ENCODE results near the gene ASCL3.
"Not testable (repeated sequence)": the region's sequence is repeated elsewhere in the genome, so short reads cannot be mapped to it uniquely, and the experiment has no call there.

The ASCL3 gene

DNA sequence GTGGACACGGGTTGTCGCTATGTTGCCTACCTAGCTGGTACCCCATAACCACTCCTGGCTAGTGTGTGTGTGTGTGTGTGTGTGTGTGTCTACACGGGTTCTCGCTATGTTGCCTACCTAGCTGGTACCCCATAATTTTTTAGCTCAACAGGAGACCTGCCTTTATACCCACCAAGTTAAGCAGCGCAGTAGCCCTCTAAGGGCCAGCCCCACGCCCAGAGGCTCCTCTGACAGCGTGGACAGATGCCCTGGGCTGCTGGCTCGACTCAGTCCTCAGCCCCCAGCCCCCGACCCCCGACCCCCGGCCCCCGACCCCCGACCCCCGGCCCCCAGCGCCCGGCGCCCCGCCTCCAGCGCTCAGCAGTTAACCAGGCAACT lies 32.2 kb downstream of the ASCL3 start:
- TF ChIP-seq, protein P1, sequence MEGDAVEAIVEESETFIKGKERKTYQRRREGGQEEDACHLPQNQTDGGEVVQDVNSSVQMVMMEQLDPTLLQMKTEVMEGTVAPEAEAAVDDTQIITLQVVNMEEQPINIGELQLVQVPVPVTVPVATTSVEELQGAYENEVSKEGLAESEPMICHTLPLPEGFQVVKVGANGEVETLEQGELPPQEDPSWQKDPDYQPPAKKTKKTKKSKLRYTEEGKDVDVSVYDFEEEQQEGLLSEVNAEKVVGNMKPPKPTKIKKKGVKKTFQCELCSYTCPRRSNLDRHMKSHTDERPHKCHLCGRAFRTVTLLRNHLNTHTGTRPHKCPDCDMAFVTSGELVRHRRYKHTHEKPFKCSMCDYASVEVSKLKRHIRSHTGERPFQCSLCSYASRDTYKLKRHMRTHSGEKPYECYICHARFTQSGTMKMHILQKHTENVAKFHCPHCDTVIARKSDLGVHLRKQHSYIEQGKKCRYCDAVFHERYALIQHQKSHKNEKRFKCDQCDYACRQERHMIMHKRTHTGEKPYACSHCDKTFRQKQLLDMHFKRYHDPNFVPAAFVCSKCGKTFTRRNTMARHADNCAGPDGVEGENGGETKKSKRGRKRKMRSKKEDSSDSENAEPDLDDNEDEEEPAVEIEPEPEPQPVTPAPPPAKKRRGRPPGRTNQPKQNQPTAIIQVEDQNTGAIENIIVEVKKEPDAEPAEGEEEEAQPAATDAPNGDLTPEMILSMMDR (IDR thresholded peaks at IDR 0.05; ENCODE audit: low read depth, low read length, missing control alignments), result no peak
- no peak for DNase-seq (ENCODE audit: low read depth)
- H3K4me3 ChIP-seq (ENCODE audit: low read depth, low read length), result peak overlapping the region; percentile 84

DNA sequence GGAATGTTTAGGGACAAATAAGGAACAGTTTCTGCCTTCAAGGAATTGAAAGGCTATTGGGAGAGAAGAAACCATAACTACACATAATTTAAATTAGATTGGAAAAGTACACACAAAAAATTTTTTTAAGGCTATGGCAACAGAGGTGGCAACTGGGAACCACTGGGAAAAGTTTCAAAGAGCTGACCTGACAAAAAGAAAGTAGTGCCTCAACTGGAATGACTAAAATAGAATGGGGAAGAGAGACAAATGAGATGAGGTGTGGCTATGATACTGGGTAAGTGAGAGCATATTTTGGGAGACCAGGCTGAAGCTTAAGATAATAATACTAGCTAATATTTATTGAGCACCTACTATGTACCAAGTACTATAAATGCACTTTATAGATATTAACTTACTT lies 34.7 kb downstream of the ASCL3 start:
- TF ChIP-seq, protein P1 (IDR thresholded peaks at IDR 0.05; ENCODE audit: low read depth, low read length, missing control alignments), result no peak
- H3K4me3 ChIP-seq (ENCODE audit: low read depth, low read length), result no peak overlapping the region
- no peak for DNase-seq (ENCODE audit: low read depth)

DNA sequence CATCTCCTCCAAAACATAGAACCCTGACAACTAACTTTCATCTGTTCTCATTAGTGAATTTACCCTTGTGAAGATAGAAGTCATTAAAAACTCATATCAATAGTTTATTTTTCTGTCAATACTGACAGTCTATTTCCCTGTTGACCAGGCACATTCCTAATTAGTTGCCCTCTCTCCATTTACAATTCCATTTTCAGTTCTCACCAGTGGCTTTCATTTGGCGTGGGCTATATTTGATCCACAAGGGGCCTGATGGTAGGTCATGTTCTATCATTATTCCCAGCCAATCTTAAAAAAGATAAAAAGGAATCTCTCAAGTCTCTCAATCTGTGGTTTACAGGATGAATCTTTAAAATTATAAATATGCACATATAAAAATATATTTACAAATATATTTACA lies 35.7 kb downstream of the ASCL3 start:
- TF ChIP-seq, protein P1 (IDR thresholded peaks at IDR 0.05; ENCODE audit: low read depth, low read length, missing control alignments), result no peak
- H3K4me3 ChIP-seq (ENCODE audit: low read depth, low read length), result no peak overlapping the region
- no peak for DNase-seq (ENCODE audit: low read depth)

DNA sequence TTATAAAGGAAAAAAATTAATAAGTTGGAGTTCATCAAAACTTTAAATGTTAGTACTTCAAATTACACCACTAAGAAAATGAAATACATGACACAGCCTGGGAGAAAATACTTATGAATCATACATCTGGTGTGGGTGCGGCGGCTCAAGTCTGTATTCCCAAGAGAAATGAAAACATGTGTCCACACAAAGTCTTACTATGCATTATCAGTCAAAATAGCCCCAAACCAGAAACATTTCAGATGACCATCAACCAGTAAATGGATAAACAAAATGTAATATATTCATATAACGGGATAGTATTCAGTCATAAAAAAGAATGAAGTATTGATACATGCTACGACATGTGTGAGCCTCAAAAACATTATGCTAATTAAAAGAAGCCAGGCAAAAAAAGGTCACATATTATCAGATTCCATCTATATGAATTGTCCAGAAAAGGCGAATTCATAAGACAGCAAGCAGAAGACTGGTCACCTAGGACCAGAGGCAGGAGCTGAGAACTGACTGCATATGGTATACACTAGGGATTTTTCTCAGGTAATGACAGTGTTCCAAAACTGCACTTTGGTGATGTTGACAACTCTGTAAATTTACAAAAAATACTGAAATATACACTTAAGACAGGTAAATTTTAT lies 37.2 kb downstream of the ASCL3 start:
- DNase-seq (ENCODE audit: low read depth), result no peak
- H3K4me3 ChIP-seq (ENCODE audit: low read depth, low read length), result no peak overlapping the region
- TF ChIP-seq, protein P1 (IDR thresholded peaks at IDR 0.05; ENCODE audit: low read depth, low read length, missing control alignments), result no peak

DNA sequence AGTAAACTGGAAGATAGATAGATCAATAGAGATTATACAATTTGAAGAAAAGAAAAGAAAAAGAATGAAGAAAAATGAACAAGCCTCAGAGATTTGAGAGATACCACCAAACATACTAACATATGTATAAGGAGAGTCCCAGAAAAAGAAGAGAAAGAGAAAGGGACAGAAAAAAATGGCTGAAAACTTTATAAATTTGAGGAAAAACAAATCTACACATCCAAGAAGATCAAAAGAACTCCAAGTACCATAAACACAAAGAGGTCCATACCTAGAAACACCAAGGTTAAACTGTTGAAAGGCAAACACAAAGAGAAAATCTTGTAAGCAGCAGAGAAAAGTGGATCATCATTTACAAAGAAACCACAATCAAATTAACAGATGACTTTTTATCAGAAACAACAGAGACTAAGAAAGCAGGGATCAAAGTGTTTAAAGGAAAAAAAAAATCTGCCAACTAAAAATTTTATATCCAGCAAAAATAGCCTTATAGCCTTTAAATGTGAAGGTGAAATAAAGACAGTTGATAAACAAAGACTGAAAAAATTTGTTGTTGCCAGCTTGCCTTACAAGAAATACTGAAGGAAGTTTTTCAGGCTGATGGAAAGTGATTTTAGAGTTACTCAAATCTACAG lies 43.6 kb downstream of the ASCL3 start:
- DNase-seq (ENCODE audit: low read depth), result no peak
- TF ChIP-seq, protein P1 (IDR thresholded peaks at IDR 0.05; ENCODE audit: low read depth, low read length, missing control alignments), result no peak
- H3K4me3 ChIP-seq (ENCODE audit: low read depth, low read length), result no peak overlapping the region

DNA sequence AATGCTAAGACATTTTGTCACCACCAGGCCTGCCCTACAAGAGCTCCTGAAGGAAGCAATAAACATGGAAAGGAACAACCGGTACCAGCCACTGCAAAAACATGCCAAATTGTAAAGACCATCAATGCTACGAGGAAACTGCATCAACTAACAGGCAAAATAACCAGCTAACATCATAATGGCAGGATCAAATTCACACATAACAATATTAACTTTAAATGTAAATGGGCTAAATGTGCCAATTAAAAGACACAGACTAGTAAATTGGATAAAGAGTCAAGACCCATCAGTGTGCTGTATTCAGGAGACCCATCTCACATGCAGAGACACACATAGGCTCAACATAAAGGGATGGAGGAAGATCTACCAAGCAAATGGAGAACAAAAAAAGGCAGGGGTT lies 51.6 kb downstream of the ASCL3 start:
- not testable (repeated sequence) for DNase-seq (ENCODE audit: low read depth); H3K4me3 ChIP-seq (ENCODE audit: low read depth, low read length)
